Measurements from ENCODE around the gene RUSC2. TPM values are rescaled to one million over a fixed set of nuclear protein-coding genes. Genes with fewer than 3 reads are reported as not detected.

The RUSC2 gene
- total and polyA plus RNA-seq, 2 of the 13 experiments (the other 11 are each of a cell fraction or from before 2014, with no cell fraction given), result 2.8 to 3.3 TPM

- TF ChIP-seq MXD4 (CRISPR knock-in tag; IDR thresholded peaks at IDR 0.05) (peak; percentile 67; the same call in 1 of the 2 replicates), ZNF646 (CRISPR knock-in tag; IDR thresholded peaks at IDR 0.05) (peak; percentile 52; the same call in 1 of the 2 replicates), KLF11 (CRISPR knock-in tag; IDR thresholded peaks at IDR 0.05) (no peak), MNT (IDR thresholded peaks at IDR 0.05) (peak; percentile 90), FOXJ3 (CRISPR knock-in tag; IDR thresholded peaks at IDR 0.05; ENCODE audit: borderline replicate concordance) (peak; percentile 59; the same call in 1 of the 2 replicates), ZNF775 (CRISPR knock-in tag; IDR thresholded peaks at IDR 0.05; ENCODE audit: borderline replicate concordance) (no peak), ZNF839 (CRISPR knock-in tag; IDR thresholded peaks at IDR 0.05; ENCODE audit: borderline replicate concordance) (no peak), HIC2 (CRISPR knock-in tag; IDR thresholded peaks at IDR 0.05; ENCODE audit: low read depth) (no peak), IRF2 (CRISPR knock-in tag; IDR thresholded peaks at IDR 0.05) (peak; percentile 75), ZNF713 (CRISPR knock-in tag; IDR thresholded peaks at IDR 0.05) (no peak), ATM (IDR thresholded peaks at IDR 0.05; ENCODE audit: borderline replicate concordance) (no peak), TRIM22 (IDR thresholded peaks at IDR 0.05) (no peak), HMG20A (CRISPR knock-in tag; IDR thresholded peaks at IDR 0.05; ENCODE audit: borderline replicate concordance) (peak; percentile 68; the same call in 1 of the 2 replicates), ZNF644 (CRISPR knock-in tag; IDR thresholded peaks at IDR 0.05; ENCODE audit: low read depth) (no peak), CREB1 (IDR thresholded peaks at IDR 0.05) (peak; percentile 85), CREB1 (CRISPR knock-in tag; IDR thresholded peaks at IDR 0.05) (peak; percentile 41; the same call in 1 of the 2 replicates), EP300 (IDR thresholded peaks at IDR 0.05; ENCODE audit: low read depth in 2 of 2, low read length in 2 of 2) (peak; percentile 11 to 71; a peak in 2 of 4 replicates), EP300 (CRISPR knock-in tag; IDR thresholded peaks at IDR 0.05; ENCODE audit: borderline replicate concordance) (peak; percentile 67)
- TF ChIP-seq, protein P1, sequence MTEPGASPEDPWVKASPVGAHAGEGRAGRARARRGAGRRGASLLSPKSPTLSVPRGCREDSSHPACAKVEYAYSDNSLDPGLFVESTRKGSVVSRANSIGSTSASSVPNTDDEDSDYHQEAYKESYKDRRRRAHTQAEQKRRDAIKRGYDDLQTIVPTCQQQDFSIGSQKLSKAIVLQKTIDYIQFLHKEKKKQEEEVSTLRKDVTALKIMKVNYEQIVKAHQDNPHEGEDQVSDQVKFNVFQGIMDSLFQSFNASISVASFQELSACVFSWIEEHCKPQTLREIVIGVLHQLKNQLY (CRISPR knock-in tag; IDR thresholded peaks at IDR 0.05), result peak; percentile 34; the same call in 1 of the 2 replicates
These were observed 28.4 kb downstream of the RUSC2 start (continued) for GRCh38 chr9:35518225-35518821.
